Tibial nerve (tissue), 4 donors: ENCODE data around the gene ERFL.

Source experiments
- CTCF ChIP-seq, 5 experiments: fragments of 200-600 bp in 3 of 5; fragments of 450-650 bp in 2 of 5; sonication (generic) in 3 of 5; IDR thresholded peaks; one replicate each; pipeline ENCODE4 v1.5.1; 2016 to 2019; ENCODE audit warnings: antibody characterized with exemption in 5 of 5, mild to moderate bottlenecking in 3 of 5, moderate library complexity in 2 of 5
- EP300 ChIP-seq, 2 donors: sonication (generic); formaldehyde crosslinking; IDR thresholded peaks; one replicate each; pipeline ENCODE4 v1.6.1; 2017; ENCODE audit warnings: antibody characterized with exemption in 2 of 2, mild to moderate bottlenecking in 1 of 2
- POLR2A ChIP-seq, 2 donors: fragments of 450-650 bp; IDR thresholded peaks; one replicate each; pipeline ENCODE4 v1.6.1; 2017; ENCODE audit warnings: antibody characterized with exemption in 2 of 2, mild to moderate bottlenecking in 2 of 2, moderate library complexity in 2 of 2

GRCh38 chr19:41924151-41925145 is 3.8 kb downstream of the ERFL start:
- no peak for TF ChIP-seq CTCF (IDR thresholded peaks at IDR 0.05)
- no peak for TF ChIP-seq POLR2A (IDR thresholded peaks at IDR 0.05)
- TF ChIP-seq EP300 (IDR thresholded peaks at IDR 0.05): no peak
